K562 (cell line): ENCODE data around the gene SLC5A5. TPM values are rescaled to one million over a fixed set of nuclear protein-coding genes. Genes with fewer than 3 reads are reported as not detected.

Source experiments
- ARID4B ChIP-seq: sonication (generic); formaldehyde crosslinking; IDR thresholded peaks from 2 replicates; pipeline ENCODE4 v1.8.0; 2022; ENCODE audit warnings: mild to moderate bottlenecking, missing genetic modification reagents
- BHLHE40 ChIP-seq: IDR thresholded peaks from 2 replicates; pipeline ENCODE4 v1.6.1; 2011; ENCODE audit warnings: low read length, improper control_type of control experiment
- CBX3 ChIP-seq, 2 experiments: IDR thresholded peaks; 1 replicate in 1 of 2; 2 replicates in 1 of 2; pipeline ENCODE4 v1.6.1; 2012; ENCODE audit warnings: inconsistent platforms in 2 of 2, low read length in 2 of 2, borderline replicate concordance in 1 of 2, control low read depth in 1 of 2
- CEBPB ChIP-seq: fragments of 450-650 bp; IDR thresholded peaks from 2 replicates; pipeline ENCODE4 v1.6.1; 2016; ENCODE audit warnings: missing genetic modification characterization, missing compliant biosample characterization
- CHAMP1 ChIP-seq: fragments of 450-650 bp; IDR thresholded peaks from 2 replicates; pipeline ENCODE4 v1.6.1; 2016; ENCODE audit warnings: mild to moderate bottlenecking
- CXXC5 ChIP-seq: fragments of 250-450 bp; sonication (Bioruptor Pico); IDR thresholded peaks from 2 replicates; pipeline ENCODE4 v1.8.0; 2022; ENCODE audit warnings: inconsistent platforms, mild to moderate bottlenecking, moderate library complexity
- EP300 ChIP-seq: IDR thresholded peaks from 2 replicates; pipeline ENCODE4 v1.6.1; 2012; ENCODE audit warnings: low read length, improper control_type of control experiment
- FOXK1 ChIP-seq: sonication (generic); formaldehyde crosslinking; IDR thresholded peaks from 2 replicates; pipeline ENCODE4 v1.8.0; 2022; ENCODE audit warnings: missing genetic modification reagents, mild to moderate bottlenecking, borderline replicate concordance
- FUS ChIP-seq: fragments of 200-400 bp; formaldehyde crosslinking; optimal IDR thresholded peaks from 2 replicates; pipeline ENCODE3; 2017; ENCODE audit warnings: low read depth, low read length
- HDAC1 ChIP-seq, 2 experiments: fragments of 450-650 bp; IDR thresholded peaks; 2 replicates each; pipeline ENCODE4 v1.6.1; 2016 to 2017; ENCODE audit warnings: inconsistent platforms in 1 of 2, mild to moderate bottlenecking in 1 of 2, moderate library complexity in 1 of 2
- HDGF ChIP-seq: fragments of 450-650 bp; IDR thresholded peaks from 2 replicates; pipeline ENCODE4 v1.6.1; 2016
- HMG20A ChIP-seq: fragments of 450-650 bp; formaldehyde crosslinking; conservative IDR thresholded peaks from 2 replicates; pipeline ENCODE4 v1.4.0; 2020; ENCODE audit warnings: mild to moderate bottlenecking, mixed read lengths
- KDM2B ChIP-seq: fragments of 250-450 bp; sonication (Bioruptor Pico); IDR thresholded peaks from 2 replicates; pipeline ENCODE4 v1.8.0; 2021; ENCODE audit warnings: mild to moderate bottlenecking, moderate library complexity
- KDM4B ChIP-seq, 2 experiments: fragments of 450-650 bp in 1 of 2; sonication (generic) in 1 of 2; IDR thresholded peaks; 2 replicates each; pipeline ENCODE4 v1.6.1; 2016 to 2017; ENCODE audit warnings: borderline replicate concordance in 2 of 2, antibody characterized with exemption in 1 of 2, low read depth in 1 of 2, mild to moderate bottlenecking in 1 of 2
- NFIC ChIP-seq: fragments of 450-650 bp; IDR thresholded peaks from 2 replicates; pipeline ENCODE4 v1.6.1; 2017; ENCODE audit warnings: mild to moderate bottlenecking, inconsistent platforms
- NKRF ChIP-seq: fragments of 450-650 bp; IDR thresholded peaks from 2 replicates; pipeline ENCODE4 v1.6.1; 2016; ENCODE audit warnings: borderline replicate concordance
- RBM34 ChIP-seq: fragments of 200-400 bp; formaldehyde crosslinking; IDR thresholded peaks from 2 replicates; pipeline ENCODE4 v1.6.1; 2018; ENCODE audit warnings: low read length, borderline replicate concordance; ENCODE audit not compliant: insufficient read depth
- SMC3 ChIP-seq: conservative IDR thresholded peaks from 2 replicates; pipeline ENCODE4 v1.6.1; 2011; ENCODE audit warnings: low read depth, low read length, improper control_type of control experiment; ENCODE audit not compliant: insufficient read depth
- ZNF197 ChIP-seq: fragments of 200-800 bp; sonication (Bioruptor generic); IDR thresholded peaks from 2 replicates; pipeline ENCODE4 v1.6.1; 2016; ENCODE audit warnings: low read depth, missing genetic modification characterization, missing compliant biosample characterization
- polyA plus RNA-seq, 8 experiments: library from polyadenylated mRNA; depleted of rRNA in 4 of 8; stranded (reverse) in 5 of 8; unstranded in 3 of 8; fragments of >200 nt; fragmentation: Nextera tagmentation in 2 of 8; fragmentation: Illumina TruSeq in 1 of 8; extraction: Ambion mirVana in 2 of 8; extraction: Trizol in 1 of 8; gene quantifications; 2 replicates each; pipeline versions ENCODE4 v1.2.1 to v1.2.3, GENCODE V29; 2011 to 2014; ENCODE audit warnings: inconsistent platforms in 1 of 8, missing spikeins in 1 of 8
- total RNA-seq, 7 experiments: library from RNA; depleted of rRNA in 6 of 7; stranded (reverse); fragments of >200 nt in 6 of 7; fragmentation: Illumina TruSeq in 2 of 7; extraction: Trizol in 2 of 7; gene quantifications; 2 replicates each; pipeline versions ENCODE4 v1.2.1 to v1.2.3, GENCODE V29; 2011 to 2021; ENCODE audit warnings: low replicate concordance in 1 of 7

SLC5A5 gene
- total and polyA plus RNA-seq, 9 of the 15 experiments (the other 6 are each of a cell fraction or from before 2014, with no cell fraction given), result 0.10 to 0.73 (median 0.23) TPM

GRCh38 chr19:17859533-17860330 is 12.0 kb upstream of the SLC5A5 start, which contains the start of gene RPL18A (continued):
- TF ChIP-seq CBX3 (IDR thresholded peaks at IDR 0.05; ENCODE audit: borderline replicate concordance in 1 of 2, low read length in 2 of 2) (no peak; a peak in 1 of 3 replicates), NFIC (peak; percentile 58; the same call in 1 of the 2 replicates), FOXK1 (CRISPR knock-in tag) (no peak), HDGF (no peak), CXXC5 (CRISPR knock-in tag) (peak; percentile 78), EP300 (no peak; the same call in 1 of the 2 replicates), CEBPB (tag) (no peak), HMG20A (CRISPR knock-in tag) (no peak), BHLHE40 (peak; percentile 43; the same call in 1 of the 2 replicates), NKRF (peak; percentile 95), ZNF197 (CRISPR knock-in tag) (peak; percentile 83; the same call in 1 of the 2 replicates), KDM4B (IDR thresholded peaks at IDR 0.05; ENCODE audit: borderline replicate concordance in 2 of 2, low read depth in 1 of 2) (peak in 1 of 2 experiments; percentile 58; a peak in 1 of 4 replicates), HDAC1 (IDR thresholded peaks at IDR 0.05) (peak in 1 of 2 experiments; percentile 97; a peak in 2 of 4 replicates), FUS (peak; percentile 85), RBM34 (no peak), KDM2B (CRISPR knock-in tag) (no peak), SMC3 (peak; percentile 93), CHAMP1 (no peak), ARID4B (CRISPR knock-in tag) (peak; percentile 78; the same call in 1 of the 2 replicates)
